HG03060 (cell line): ENCODE results near the gene IMPDH2.
"Not testable (repeated sequence)": the region's sequence is repeated elsewhere in the genome, so short reads cannot be mapped to it uniquely, and the experiment has no call there.

Experiments used
- ATAC-seq: cut with Tn5 transposase; IDR thresholded peaks from one replicate; pipeline ENCODE4 v1.9.1; 2021; ENCODE audit warnings: low read depth, moderate number of reproducible peaks; ENCODE audit not compliant: unreplicated experiment

IMPDH2 gene

GRCh38 chr3:49021813-49022687 is 7.1 kb downstream of the IMPDH2 start, which contains the start of gene NDUFAF3:
Gene NDUFAF3 (plus strand): TSS chr3:49022121. CDS start chr3:49022145, 24 bp downstream.
- peak; percentile 40 for ATAC-seq

- peak; percentile 40 for ATAC-seq
Observed at GRCh38 chr3:49021213-49021812, 7.9 kb downstream of the IMPDH2 start.

DNA sequence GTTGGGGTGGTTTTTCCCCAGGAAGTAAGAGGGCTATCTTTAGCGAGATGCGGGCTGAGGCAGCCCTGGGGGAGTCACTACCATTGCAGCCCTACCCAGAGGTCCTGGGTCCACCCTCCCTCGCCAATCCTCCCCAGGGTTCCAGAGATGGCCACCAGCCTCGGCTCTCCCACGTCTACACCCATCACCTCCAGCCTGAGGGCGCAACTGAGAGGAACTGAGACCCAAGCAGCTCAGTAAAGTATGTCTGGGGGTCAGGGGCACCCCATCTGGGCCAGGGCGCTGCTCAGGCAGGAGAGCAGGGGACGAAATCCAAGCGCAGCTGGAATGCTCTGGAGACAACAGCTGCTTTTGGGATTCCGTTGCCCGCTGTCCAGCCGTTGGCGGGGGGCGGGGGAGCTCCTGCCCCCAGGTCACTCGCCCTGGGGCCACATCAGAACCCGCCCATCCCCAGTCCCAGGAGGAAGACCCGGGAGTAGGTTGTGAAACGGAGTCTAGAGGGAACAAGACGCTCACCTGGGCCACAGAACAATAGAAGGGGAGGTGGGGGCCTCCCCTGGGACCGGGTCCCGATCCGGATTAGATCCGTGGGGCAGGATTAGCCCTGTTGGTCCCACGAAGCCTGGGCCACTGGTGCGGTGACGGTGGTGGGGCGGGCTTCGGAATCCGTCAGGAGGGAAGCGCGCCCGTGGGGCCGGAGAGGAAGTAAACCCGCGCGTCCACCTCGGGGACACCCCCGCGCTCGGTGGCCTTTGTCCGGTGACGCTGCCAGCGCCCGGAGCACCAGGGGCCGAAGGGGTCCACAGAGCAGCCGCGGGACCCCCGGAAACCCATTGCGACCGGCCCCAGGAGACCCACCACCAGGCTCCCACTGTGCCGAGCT is 8.6 kb downstream of the IMPDH2 start:
- ATAC-seq = no peak

- no peak for ATAC-seq
Observed at GRCh38 chr3:49019941-49020329, 9.3 kb downstream of the IMPDH2 start.

DNA sequence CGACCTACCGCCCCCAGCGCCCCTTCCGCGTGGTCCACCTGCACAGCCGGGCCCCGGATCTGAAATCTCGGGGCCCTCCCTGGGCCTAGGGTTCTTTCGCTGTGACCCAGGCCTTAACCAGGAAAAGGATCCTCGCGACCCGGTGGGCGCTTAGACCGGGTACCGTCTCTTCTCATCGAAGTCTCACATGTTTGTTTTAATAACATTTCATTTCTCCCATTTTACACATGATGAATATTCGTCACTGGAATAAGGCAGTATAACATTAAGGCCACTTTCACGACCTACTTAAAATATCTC is 10.5 kb downstream of the IMPDH2 start:
- ATAC-seq = no peak

DNA sequence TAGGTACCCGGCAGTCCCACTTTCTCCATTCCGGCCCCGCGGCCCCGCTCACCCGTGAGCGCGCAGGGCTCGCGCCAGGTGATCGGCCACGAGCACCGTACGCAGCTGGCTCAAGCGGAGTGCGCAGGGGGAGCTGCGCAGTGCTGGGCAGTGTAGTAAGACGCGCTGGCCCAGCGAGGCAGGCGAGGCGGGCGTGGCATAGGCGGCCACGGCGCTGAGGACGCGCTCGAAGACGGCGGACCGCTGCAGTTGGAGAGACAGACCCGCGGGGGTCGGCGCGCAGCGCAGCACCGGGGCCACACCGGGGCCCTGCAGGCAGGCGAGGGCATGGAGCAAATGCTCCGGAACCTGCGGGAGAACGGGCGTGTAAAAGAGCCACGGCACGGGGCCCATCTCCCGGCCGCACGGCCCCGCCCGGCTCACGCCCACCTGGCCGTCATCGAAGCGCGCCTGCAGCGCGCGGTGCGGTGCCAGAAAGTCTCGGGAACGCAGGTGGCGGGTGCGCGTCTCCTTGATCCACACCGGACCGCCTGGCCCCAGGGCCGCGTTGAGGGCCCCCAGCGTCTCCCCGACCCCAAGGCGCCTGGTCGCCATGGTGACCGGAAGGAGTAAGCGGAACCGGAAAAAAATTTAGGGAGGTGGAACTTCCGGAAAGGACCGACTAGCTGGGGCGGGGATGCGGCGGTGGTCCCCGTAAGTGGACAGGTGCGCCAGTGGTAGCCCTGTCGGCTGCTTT is 11.1 kb downstream of the IMPDH2 start, which contains the start of gene DALRD3:
DALRD3 (minus strand) TSS at position 610 of the 736 bp plus-strand sequence; CDS start at position 594, 16 bp downstream.
- ATAC-seq = no peak

DNA sequence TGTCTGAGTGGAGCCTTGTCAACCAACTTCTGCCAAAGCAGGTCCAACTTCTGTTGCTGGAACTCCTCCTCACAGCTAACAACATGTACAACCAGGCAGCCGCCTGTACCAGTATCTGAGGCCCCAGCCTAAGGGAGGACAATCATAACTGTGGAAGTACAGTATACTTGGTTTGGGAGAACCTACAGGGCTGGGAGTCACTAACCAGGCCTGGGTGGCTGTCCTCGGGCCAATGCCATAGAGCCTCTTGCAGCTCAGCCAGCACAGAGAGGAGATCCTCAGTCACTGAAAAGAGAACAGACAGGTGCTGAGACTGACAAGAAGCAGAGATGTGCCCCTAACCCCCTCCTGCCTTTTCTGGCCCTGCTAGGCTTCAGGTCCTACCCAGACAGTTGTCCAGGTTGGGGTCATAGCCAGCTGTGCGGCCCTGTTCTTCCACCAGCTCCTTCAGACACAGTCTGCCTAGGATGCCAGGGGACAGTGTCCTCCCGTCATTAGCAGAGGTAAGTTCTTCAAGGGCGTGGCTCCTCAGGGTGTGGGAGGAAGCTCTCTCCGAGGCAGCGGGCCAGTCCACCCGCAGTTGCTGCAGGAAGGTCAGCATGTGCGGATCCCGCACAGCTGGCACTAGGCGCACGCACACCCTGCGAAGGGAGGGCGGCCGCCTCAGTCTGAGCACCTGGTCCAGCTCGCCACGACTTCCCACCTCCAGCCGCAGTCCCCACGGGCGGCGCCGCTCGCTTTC is 11.8 kb downstream of the IMPDH2 start:
- no peak for ATAC-seq

DNA sequence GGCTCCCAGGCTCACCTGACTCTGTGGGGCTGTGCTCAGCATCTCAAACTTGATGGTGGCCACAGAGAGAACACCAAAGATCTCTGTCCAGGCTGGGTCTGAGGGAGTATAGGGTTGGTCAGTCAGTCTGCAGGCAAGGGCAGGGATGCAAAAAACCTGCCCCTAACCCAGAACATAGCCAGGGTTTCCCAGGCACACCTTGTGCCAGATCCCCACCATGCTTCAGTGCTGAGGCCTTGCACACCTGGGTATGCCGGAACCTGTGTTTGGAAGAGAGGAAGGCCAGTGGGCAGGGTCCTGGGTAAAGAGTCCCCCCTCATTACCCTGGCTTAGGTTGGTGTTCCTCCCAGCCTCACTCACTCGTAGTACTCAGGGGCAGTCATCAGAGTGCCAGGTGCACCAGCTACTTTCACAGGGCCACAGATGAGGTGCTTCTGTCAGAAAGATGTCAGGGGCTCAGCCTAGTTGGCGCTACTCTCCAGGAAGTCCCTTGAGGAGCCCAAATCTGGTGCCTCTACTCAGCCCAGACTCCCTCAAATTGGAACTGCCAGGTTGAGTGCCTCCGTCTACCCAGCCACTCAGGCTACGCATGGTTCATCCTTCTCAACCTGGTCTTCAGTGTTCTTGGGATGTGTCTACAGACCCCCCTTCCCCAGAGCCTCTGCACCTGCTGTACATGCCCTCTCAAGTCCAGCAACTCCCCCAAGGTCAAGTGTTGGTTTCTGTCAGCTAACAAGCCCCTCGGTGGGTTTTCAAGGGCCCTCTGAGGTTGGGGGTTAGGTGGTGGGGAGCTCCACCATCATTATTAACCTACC is 12.6 kb downstream of the IMPDH2 start:
- ATAC-seq = no peak

- ATAC-seq = no peak
Observed at GRCh38 chr3:49015765-49016164, 13.4 kb downstream of the IMPDH2 start.

GRCh38 chr3:49015072-49015471 is 14.1 kb downstream of the IMPDH2 start:
- no peak for ATAC-seq

DNA sequence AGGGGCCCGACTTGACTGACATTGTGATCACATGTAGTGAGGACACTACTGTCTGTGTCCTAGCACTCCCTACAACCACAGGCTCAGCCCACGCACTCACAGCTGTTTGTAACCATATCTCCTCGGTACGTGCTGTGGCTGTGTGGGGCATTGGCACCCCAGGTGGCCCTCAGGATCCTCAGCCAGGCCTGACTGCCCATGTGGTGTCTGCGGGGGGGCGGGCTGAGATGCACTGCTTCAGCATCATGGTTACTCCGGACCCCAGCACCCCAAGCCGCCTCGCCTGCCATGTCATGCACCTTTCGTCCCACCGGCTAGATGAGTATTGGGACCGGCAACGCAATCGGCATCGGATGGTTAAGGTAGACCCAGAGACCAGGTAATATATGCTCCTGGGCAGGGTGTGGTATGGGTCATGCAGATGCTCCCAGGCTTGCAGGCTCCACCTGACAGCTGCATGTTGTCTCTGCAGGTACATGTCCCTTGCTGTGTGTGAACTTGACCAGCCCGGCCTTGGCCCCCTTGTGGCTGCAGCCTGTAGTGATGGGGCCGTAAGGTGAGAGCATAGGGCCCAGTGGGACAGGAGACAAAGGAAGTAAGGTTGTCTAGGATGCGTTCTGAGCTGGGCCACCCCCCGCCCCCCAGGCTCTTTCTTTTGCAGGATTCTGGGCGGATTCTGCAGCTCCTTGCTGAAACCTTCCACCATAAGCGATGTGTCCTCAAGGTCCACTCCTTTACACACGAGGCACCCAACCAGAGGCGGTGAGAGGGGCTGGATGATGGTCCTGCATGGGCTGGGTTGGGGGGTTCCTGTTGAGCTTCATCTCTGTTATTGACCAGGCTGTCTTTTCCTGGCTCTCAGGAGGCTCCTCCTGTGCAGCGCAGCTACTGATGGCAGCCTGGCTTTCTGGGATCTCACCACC is 15.2 kb downstream of the IMPDH2 start:
- no peak for ATAC-seq

GRCh38 chr3:49013113-49013737 is 16.0 kb downstream of the IMPDH2 start:
- no peak for ATAC-seq

- ATAC-seq = no peak
Observed at GRCh38 chr3:49012441-49013017, 16.7 kb downstream of the IMPDH2 start.

DNA sequence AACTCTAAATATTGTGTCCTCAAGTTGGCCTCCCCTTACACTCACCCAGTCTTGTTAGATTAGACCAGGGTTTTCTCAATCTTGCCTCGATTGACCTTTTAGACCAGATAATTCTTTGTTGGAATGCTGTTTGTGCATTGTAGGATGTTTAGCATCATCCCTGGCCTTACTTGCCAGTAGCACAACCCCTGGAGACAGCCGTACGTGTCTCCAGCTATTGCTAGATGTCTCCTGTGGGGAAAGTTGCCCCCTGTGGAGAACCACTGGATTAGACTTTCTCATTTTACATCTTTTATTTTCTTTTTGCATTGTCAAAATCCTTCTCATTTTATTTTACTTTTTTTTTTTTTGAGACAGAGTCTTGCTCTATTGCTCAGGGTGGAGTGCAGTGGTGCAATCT is 19.8 kb downstream of the IMPDH2 start:
- no peak for ATAC-seq

GRCh38 chr3:49008627-49009026 is 20.6 kb downstream of the IMPDH2 start:
- not testable (repeated sequence) for ATAC-seq

DNA sequence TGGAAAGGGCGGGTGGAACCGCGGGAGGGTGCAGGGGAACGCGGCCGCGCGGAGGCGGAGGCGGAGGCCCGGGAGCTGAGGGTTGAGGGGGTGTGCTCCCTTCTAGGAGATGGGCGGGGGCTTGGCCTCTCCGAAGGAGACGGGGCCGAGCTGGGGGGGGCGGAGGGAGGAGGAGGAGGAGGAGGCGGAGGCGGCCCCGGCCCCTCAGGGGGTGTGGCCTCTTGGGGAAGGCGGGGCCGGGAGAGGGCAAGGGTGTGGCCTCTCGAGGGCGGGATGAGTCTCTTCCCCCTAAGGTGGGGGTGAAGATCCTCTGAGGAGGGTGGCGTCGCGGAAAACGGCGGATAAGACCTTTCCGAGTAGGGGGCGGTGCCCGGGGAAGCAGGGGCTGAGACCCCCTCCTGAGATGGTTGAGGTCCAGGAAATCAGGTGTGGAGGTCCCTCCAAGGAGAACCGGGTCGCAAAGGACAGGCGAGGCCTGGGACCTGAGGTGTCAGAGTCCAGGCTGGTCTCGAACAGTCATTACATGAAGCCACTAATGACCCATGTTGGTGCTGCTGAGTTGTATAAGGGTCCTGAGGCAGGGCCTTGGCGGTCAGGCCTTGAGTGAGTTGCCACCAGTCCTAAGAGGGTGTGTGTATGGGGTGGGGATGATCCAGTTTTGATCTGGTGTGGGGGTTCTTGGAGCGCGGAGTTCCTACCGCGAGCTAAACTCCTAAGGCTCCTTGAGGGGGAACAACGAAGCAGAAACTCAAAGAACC is 21.2 kb downstream of the IMPDH2 start:
- ATAC-seq = peak; percentile 14
